ENCODE data around the gene SDK1. TPM values are rescaled to one million over a fixed set of nuclear protein-coding genes. Genes with fewer than 3 reads are reported as not detected.

SDK1 gene
- total RNA-seq, 4 donors from 2014 or later: under 0.01 to 16.2 (median 7.2) TPM

DNA sequence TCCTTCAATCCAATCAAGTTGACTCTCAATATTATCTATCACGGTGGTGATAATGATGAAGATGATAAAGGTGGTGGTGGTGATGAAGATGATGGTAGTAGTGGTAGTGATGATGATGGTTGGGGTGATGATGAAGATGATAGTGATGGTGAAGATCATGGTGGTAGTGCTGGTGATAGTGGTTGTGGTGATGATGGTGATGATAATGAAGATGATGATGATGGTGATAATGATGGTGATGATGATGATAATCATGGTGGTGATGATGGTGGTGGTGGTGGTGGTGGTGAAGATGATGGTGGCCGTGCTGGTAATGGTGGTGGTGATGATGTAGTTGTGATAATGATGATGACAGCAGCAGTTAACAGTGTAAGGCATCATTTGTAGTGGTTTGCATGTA lies 29.8 kb upstream of the SDK1 start:
- Histone ChIP-seq H3K27me3 (no peaks in the 10 kb centered on the region), H3K9me3 (no peaks in the 10 kb centered on the region), H3K4me3 (no peak overlapping the region), H3K27ac (no peak overlapping the region), H3K36me3 (no peaks in the 10 kb centered on the region), H3K4me1 (no peaks in the 10 kb centered on the region)
- intact Hi-C loops (cut with DNase I; ENCODE audit: low total_unique reads): no loop called here
- no peak for TF ChIP-seq POLR2A (IDR thresholded peaks at IDR 0.05)
- TF ChIP-seq, protein P1, sequence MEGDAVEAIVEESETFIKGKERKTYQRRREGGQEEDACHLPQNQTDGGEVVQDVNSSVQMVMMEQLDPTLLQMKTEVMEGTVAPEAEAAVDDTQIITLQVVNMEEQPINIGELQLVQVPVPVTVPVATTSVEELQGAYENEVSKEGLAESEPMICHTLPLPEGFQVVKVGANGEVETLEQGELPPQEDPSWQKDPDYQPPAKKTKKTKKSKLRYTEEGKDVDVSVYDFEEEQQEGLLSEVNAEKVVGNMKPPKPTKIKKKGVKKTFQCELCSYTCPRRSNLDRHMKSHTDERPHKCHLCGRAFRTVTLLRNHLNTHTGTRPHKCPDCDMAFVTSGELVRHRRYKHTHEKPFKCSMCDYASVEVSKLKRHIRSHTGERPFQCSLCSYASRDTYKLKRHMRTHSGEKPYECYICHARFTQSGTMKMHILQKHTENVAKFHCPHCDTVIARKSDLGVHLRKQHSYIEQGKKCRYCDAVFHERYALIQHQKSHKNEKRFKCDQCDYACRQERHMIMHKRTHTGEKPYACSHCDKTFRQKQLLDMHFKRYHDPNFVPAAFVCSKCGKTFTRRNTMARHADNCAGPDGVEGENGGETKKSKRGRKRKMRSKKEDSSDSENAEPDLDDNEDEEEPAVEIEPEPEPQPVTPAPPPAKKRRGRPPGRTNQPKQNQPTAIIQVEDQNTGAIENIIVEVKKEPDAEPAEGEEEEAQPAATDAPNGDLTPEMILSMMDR (IDR thresholded peaks at IDR 0.05): no peak
- DNase-seq: no peak

DNA sequence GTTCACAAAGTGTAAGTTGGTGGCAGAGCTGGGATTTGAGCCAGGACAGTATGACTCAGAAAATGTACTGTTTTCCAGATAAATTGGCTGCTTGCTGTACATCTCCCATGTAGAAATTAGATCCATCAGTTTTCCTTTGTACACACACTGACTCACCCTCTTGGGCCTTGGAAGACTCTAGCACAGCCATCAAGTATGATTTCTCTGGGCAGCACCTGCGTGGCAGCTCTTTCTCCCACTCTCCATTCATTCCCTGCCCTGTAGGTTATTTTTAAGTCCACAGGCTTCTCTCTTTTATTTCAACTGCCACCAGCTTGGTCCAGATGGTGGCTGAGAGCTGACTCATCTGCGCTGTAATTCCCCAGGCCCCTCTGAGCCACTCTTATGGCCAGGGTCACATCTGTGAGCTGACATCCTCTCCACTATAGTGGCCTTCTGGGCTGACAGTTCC lies 28.3 kb upstream of the SDK1 start:
- Histone ChIP-seq H3K27me3 (no peaks in the 10 kb centered on the region), H3K9me3 (no peaks in the 10 kb centered on the region), H3K4me1 (no peaks in the 10 kb centered on the region), H3K36me3 (no peaks in the 10 kb centered on the region), H3K4me3 (no peak overlapping the region), H3K27ac (no peak overlapping the region)
- no peak for TF ChIP-seq POLR2A (IDR thresholded peaks at IDR 0.05)
- TF ChIP-seq, protein P1 (IDR thresholded peaks at IDR 0.05): no peak
- intact Hi-C loops (cut with DNase I; ENCODE audit: low total_unique reads): no loop called here
- DNase-seq: no peak

DNA sequence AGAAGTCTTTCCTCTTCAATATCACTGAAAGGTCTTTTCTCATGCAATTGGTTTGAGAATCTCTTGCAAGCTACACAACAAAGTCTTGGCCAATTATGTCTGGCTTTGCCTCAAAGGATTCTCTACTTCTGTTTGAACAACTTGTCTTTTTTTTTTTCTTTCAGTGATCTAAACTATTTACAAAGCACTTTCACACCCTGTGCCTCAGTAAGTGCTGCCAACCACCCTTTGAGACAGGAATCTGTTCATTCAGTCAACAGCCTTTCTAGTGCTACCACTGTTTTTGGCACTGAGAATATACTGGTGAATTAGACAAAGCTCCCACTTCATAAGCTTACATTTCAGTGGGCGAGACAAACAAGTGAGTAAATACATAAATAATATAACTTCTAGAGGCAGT lies 26.9 kb upstream of the SDK1 start:
- DNase-seq: no peak
- intact Hi-C loops (cut with DNase I; ENCODE audit: low total_unique reads): no loop called here
- no peaks in the 10 kb centered on the region for H3K27me3 ChIP-seq
- no peak overlapping the region for H3K4me3 ChIP-seq
- no peaks in the 10 kb centered on the region for H3K4me1 ChIP-seq
- H3K27ac ChIP-seq: no peak overlapping the region
- TF ChIP-seq, protein P1 (IDR thresholded peaks at IDR 0.05): no peak
- no peak for TF ChIP-seq POLR2A (IDR thresholded peaks at IDR 0.05)
- no peaks in the 10 kb centered on the region for H3K9me3 ChIP-seq
- no peaks in the 10 kb centered on the region for H3K36me3 ChIP-seq

DNA sequence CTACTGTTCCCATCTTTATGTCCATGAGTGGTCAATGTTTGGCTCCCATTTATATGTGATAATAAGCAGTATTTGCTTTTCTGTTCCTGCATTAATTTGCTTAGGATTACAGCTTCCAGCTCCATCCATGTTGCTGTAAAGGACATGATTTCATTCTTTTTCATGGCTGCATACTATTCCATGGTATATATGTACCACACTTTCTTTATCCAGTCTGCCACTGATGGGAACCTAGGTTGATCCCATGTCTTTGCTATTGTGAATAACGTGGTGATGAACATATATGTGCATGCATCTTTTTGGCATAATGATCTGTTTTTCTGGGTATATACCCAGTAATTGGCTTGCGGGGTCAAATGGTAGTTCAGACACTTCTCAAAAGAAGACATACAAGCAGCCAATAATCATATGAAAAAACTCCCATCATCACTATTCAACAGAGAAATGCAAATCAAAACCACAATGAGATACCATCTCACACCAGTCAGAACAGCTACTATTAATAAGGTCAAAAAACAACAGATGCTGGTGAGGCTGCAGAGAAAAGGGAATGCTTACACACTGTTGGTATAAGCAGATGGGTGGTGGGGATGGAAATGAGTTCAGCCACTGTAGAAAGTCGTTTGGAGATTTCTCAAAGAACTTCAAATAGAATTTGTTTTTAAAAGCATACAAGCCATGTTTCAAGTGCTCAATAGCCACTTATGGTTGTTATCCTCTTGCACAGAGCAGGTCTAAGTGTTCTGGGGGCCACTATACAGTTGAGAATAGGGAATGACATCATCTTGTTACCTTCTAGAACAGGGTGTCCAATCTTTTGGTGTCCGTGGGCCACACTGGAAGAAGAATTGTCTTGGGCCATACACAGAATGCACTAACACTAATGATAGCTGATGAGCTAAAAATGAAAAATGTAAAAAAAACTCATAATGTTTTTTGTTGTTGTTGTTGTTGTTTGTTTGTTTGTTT lies 23.2 kb upstream of the SDK1 start:
- Histone ChIP-seq H3K9me3 (no peaks in the 10 kb centered on the region), H3K36me3 (no peaks in the 10 kb centered on the region), H3K27ac (no peak overlapping the region), H3K27me3 (no peaks in the 10 kb centered on the region), H3K4me3 (no peak overlapping the region), H3K4me1 (no peaks in the 10 kb centered on the region)
- intact Hi-C loops (cut with DNase I; ENCODE audit: low total_unique reads): no loop called here
- TF ChIP-seq POLR2A (IDR thresholded peaks at IDR 0.05): no peak
- TF ChIP-seq, protein P1 (IDR thresholded peaks at IDR 0.05): no peak
- no peak for DNase-seq

DNA sequence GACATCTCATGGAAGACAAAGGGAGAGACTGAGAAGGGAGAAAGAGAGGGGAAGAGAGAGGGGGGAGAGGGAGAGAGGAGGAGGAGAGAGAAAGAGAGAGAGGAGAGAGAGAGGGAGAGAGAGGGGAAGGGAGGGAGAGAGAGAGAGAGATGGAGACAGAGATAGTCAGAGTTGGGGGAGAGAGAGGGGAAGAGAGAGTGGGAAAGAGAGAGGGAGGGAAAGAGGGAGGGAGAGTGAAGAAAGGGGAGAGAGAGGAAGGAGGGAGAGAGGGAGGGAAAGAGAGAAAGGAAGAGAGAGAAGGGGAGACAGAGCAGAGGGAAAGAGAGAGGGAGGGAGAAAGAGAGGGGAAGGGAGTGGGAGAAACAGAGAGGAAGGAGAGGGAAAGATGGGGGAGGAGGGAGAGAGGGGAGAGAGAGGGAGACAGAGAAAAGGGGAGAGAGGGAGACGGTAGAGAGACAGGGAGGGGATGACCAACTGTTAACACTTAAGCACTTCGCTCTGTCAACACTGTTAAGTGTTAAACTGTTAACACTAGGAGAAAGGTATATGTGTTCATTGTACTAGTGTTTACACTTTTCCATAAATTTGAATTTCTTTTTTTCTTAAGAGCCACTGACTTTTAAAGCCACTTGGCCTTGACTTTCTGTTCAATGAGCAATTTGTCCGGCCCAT lies 21.8 kb upstream of the SDK1 start:
- H3K27ac ChIP-seq: no peak overlapping the region
- no peak for DNase-seq

More for the DNA sequence above, 21.8 kb upstream of the SDK1 start:
- intact Hi-C loops (cut with DNase I; ENCODE audit: low total_unique reads): no loop called here
- no peak overlapping the region for H3K4me3 ChIP-seq
- H3K4me1 ChIP-seq: no peaks in the 10 kb centered on the region
- no peaks in the 10 kb centered on the region for H3K36me3 ChIP-seq
- no peaks in the 10 kb centered on the region for H3K9me3 ChIP-seq
- no peaks in the 10 kb centered on the region for H3K27me3 ChIP-seq
- TF ChIP-seq, protein P1 (IDR thresholded peaks at IDR 0.05): no peak
- TF ChIP-seq POLR2A (IDR thresholded peaks at IDR 0.05): no peak

Measured in uterus (tissue), 4 donors.